Myocyte (in vitro differentiated cells): ENCODE data around the gene GALNT17. TPM values are rescaled to one million over a fixed set of nuclear protein-coding genes. Genes with fewer than 3 reads are reported as not detected.

Experiments used
- DNase-seq: peaks from one replicate; pipeline ENCODE4 v3.0.0-alpha.2; 2012; ENCODE audit warnings: low read depth
- total RNA-seq: library from RNA; depleted of rRNA; stranded (reverse); fragments of >200 nt; gene quantifications from 2 replicates; pipeline ENCODE4 v1.2.3, GENCODE V29; 2014

Gene GALNT17
- total RNA-seq, 1 donor from 2014 or later = 3.5 TPM

GRCh38 chr7:71278257-71278656, 146.3 kb downstream of the GALNT17 start:
- no peak for DNase-seq

GRCh38 chr7:71281261-71281660, 149.3 kb downstream of the GALNT17 start:
- DNase-seq = no peak

GRCh38 chr7:71283802-71284201, 151.9 kb downstream of the GALNT17 start:
- no peak for DNase-seq

- no peak for DNase-seq
These were observed 153.7 kb downstream of the GALNT17 start for GRCh38 chr7:71285571-71286145.

- DNase-seq = no peak
These were observed 154.4 kb downstream of the GALNT17 start for GRCh38 chr7:71286336-71286735.

GRCh38 chr7:71286924-71287323, 155.0 kb downstream of the GALNT17 start:
- no peak for DNase-seq

GRCh38 chr7:71290452-71290851, 158.5 kb downstream of the GALNT17 start:
- DNase-seq = no peak

GRCh38 chr7:71298378-71298777, 166.4 kb downstream of the GALNT17 start:
- no peak for DNase-seq

GRCh38 chr7:71300086-71300485, 168.1 kb downstream of the GALNT17 start:
- no peak for DNase-seq

- no peak for DNase-seq
These were observed 168.7 kb downstream of the GALNT17 start for GRCh38 chr7:71300603-71301002.

GRCh38 chr7:71301167-71301566, 169.2 kb downstream of the GALNT17 start:
- no peak for DNase-seq

- DNase-seq = no peak
These were observed 171.6 kb downstream of the GALNT17 start for GRCh38 chr7:71303566-71303965.

- DNase-seq = peak; percentile 75
These were observed 176.2 kb downstream of the GALNT17 start for GRCh38 chr7:71308096-71308495.

GRCh38 chr7:71311576-71311975, 179.6 kb downstream of the GALNT17 start:
- DNase-seq = no peak

GRCh38 chr7:71312755-71313490, 181.0 kb downstream of the GALNT17 start:
- DNase-seq = no peak

- DNase-seq = no peak
These were observed 181.6 kb downstream of the GALNT17 start for GRCh38 chr7:71313553-71313952.

- no peak for DNase-seq
These were observed 189.0 kb downstream of the GALNT17 start for GRCh38 chr7:71320916-71321315.

- DNase-seq = no peak
These were observed 190.3 kb downstream of the GALNT17 start for GRCh38 chr7:71322201-71322600.

GRCh38 chr7:71323726-71324125, 191.8 kb downstream of the GALNT17 start:
- no peak for DNase-seq

GRCh38 chr7:71325151-71325550, 193.2 kb downstream of the GALNT17 start:
- no peak for DNase-seq

- DNase-seq = no peak
These were observed 194.7 kb downstream of the GALNT17 start for GRCh38 chr7:71326595-71326994.

- no peak for DNase-seq
These were observed 196.0 kb downstream of the GALNT17 start for GRCh38 chr7:71327946-71328345.

- DNase-seq = no peak
These were observed 197.2 kb downstream of the GALNT17 start for GRCh38 chr7:71329030-71329660.
